ENCODE results near the gene GRIA1.
"Not testable (repeated sequence)": the region's sequence is repeated elsewhere in the genome, so short reads cannot be mapped to it uniquely, and the experiment has no call there.

The GRIA1 gene

DNA sequence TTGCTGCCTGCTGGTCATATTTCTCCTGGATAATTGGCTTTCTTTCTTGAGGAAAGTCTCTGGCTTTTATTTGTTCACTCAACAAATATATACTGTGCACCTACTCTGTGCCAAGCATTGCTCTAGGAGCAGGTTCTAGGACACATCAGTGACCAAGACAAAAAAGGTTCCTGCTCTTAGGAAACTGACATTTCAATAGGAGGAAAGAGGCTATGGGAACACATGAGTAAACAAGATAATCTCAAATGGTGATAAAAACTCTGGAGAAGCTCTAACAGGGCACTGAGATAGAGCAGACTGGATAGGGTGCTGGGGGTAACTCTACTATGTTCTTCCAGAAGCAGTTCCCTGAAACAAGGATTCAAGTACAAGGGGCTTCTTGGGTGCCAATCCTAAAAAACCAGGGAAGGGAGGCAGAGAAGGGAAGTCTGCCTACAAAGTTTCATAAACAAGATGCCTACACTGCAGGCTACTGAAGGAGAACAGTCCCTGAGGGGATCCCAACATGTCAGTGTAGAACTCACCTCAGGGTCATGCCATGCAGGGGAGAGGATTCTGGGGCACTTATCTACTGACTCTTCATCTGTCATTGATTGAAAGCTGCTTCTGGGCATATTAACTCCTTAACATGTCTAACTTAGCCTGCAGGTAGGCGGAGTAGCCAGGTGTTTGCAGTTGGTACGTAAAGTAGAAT is 181.3 kb downstream of the GRIA1 start:
- no peak for DNase-seq

DNA sequence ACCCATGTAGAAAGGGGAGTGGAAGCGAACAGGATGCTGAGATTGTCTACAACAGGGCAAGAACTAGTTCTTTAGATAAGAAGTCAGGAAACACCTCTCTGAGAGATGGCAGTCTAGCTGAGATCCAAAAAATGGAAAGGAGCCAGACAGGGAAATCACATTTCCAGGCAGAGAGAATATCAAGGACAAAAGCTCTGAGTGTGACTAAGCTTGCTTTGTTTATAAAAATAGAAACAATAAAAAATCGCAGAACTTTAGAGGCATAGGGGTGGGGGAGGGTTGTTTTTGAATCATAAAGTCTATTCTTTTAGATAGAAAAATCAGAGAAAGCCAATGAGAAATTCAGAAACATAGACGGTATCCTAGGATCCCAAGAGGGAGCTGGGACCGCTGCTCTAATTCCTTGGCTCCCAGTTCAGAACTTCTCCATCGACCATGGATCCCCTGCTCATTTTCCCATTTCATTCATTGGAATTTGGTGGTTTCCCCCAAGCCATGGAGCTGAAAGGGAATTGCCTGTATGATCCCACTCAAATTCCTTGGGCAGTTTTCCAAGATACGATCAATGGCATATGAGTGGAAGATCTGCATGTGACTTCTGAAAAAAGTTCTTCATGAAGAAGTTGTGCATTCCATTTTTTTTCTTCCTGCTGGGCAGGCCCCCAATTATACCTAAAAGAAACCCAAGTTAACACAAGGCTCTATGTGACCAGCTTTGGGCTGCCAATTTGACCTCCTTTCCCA is 182.0 kb downstream of the GRIA1 start:
- no peak for DNase-seq

DNA sequence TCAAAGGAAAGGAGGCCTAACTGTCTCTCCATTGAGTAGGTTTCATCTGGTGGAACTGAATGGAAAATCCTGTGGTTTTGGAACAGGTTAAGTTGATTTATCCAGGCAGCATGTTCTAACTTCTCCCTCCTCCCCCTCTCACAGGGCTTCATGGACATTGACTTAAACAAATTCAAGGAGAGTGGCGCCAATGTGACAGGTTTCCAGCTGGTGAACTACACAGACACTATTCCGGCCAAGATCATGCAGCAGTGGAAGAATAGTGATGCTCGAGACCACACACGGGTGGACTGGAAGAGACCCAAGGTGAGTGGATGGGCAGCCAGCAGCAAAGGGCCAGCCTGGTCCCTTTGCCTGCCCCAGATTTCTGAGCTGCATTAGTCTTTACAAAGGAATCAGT is 183.9 kb downstream of the GRIA1 start:
- no peak for DNase-seq

DNA sequence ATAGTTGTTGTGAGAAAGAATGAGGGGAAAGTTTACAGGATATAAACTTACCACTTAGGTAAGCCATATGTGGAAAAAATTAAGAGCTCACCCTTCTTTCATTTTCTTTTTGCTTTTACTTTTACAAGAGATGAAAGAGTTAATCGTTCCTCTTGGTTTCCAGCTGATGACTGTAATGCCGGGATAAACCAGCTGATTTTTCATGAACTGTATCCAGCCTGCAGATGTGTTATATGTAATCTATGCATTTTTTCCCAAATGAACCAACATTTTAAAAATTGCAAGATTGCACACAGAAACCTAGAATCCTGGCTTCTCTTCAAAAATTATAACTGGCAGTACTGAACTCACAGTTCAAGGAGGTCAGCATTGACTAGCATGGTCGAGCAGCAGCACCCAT is 185.9 kb downstream of the GRIA1 start:
- no peak for DNase-seq

DNA sequence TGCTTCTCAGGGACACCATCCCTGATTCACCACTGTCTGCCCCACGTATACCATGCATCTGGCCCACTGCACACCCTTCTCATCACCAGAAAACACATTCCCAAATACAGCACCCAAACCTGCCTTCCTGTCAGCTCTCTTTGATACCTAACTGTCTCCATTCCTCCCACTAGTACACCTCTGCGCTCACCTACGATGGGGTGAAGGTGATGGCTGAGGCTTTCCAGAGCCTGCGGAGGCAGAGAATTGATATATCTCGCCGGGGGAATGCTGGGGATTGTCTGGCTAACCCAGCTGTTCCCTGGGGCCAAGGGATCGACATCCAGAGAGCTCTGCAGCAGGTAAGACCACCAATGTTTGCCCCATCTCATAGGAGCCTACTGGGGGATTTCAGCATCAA is 186.4 kb downstream of the GRIA1 start:
- DNase-seq = no peak

DNA sequence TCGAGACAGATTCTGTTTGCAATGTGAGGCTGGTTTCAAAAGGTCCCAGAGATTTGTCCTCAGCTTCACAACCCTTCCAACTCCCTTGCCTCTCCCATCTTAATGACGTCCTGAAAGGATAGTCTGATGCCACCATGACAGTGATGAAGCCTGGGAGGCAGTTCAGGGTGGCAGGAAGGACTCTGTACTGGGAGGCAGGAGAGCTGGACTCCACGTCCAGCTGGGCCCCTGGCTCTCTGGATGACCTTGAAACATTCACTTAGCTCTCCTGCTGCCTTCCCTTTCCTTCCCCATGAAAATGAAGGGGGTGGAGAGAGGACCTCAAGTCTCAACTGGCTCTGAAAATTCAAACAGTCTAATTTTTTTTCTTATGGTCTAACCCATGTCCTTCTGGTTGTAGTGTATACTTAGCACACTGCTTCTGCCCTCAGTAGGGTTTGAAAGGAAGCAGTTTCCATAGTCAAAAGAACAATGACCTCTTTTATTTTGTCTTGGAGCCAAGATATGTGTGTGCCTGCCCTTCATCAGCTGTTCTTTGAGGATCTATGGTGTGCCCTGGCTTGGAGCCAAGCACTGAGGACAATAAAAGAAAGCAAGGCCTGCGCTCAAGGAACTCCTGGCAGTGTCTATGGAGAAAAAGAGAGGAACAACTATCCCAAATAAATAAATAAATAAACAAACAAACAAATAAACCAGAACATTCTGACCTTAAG is 188.3 kb downstream of the GRIA1 start:
- no peak for DNase-seq

DNA sequence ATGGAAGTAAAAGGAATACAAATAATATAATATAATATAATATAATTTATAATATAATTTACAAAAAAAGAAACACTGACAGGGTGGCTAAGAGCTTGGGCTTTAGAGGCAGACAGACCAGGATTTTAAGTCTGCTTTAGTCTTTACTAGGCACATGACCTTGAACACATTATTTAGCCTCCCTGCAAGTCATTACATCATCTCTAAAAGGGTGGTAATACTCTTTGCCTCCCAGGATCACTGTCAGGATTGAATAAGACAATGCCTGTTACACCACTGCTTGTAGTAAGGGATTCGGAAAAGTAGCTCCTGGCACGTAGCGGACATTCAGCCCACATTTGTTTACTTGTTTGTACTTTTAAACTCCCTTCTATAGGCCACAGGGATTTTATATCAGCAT is 199.8 kb downstream of the GRIA1 start:
- no peak for DNase-seq

DNA sequence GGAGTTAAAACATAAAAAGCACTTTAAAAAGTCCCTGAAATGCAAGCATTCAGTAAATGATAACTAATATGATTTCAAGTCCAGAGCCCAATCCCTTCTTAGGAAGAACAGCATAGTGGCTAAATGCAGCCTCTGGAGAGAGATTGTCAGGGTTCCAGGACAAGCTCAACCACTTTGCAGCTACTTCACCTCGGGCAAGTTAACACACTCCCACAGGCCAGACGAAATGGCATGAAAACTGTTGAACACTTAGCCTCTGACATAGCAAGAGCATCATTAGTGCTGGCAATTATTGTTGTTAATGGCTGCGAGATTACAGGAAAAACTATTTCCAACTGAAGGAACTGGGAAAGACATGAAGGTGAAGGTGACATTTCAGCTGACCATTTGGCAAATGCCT is 205.8 kb downstream of the GRIA1 start:
- no peak for DNase-seq

DNA sequence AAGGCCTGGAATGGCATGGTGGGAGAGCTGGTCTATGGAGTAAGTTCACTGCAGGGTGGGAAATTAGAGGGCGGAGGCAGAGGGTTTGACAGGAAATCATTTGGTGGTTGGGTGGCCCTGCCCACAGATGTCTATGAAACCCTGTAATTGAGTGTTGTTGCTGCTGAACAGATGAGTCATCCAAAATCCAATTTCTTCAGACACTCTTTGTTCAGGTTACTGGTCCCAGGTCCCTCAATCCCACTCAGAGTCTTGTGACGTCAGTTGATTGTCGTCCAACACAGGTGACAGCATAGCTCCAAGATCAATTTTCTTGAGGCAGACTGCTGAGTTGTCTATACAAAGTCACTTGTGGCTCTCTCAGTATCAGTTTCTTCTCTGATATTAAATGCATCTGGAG is 208.6 kb downstream of the GRIA1 start:
- no peak for DNase-seq

DNA sequence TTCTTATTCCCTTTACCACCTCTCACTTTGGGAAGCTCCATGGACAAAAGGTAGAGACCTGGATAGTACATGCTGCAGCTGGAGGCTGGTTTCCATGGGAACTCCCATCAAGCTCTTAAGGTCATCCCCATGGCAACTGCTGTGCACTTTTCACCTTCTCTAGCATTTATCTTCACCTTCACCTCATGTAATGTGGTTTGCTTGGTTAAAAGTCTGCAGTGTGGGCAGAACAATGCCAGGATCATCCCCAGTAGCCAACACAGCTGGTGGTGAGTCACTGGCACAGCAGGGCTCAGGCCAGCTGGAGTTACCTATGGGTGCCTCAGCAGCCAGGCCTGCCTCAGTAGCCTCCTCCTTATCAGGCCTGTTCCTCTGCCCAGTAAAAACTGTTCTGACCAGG is 210.5 kb downstream of the GRIA1 start:
- DNase-seq = no peak

DNA sequence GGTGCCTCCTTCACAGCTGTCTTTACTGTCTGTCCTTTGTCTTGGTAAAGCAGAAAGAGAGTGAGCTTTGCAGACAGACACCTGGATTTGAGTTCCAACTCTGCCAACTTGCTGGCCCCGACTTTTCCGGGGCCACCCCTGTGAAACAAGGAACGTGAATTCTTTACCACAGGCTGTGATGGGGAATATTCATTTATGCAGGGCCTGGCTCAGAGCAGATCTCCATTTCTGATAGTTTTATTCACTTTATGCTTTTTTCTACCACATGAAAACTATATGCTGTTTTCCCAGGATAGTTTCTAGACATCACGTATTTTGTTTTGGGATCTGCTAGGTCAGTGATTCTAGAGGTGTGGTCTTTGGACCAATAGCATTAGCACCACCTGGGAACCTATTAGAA is 211.8 kb downstream of the GRIA1 start:
- no peak for DNase-seq

DNA sequence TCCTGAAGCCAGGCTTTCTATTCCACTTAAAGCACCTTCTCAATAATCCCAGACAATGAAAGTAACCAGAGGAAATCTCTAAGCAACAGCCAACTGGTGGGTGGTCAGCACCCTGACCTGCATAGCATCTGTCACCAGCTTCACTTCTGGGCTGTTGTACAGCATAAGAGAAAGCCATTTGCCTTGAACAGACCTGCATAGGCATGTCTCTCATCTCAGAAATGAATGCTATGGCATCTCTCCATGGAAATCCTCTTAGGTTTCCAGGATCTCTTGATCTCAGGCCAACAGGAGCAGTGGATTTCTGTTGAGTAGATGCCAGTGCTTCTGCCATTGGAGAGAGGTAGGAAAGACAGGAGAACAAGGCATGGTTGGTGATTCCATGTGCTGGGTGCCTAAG is 213.6 kb downstream of the GRIA1 start:
- DNase-seq = no peak

DNA sequence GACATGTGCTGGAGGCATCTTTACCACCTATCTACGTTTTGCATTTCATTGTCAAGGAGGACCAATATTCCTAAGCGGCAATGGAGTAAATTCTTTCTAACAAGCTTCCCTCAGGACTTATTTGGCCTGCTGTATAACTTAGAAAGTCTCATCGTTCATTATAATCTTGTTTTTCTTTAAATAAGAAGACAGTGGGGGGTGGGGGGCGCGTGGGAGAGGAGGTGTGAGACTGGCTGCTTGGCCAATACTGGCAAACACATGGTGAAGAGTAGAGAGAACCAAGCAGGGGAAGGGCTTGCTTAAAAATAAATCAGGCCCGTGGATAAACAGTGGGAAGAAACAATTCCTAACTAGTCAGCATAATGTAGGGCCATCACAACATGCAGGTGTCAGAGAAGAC is 217.2 kb downstream of the GRIA1 start:
- DNase-seq = no peak

DNA sequence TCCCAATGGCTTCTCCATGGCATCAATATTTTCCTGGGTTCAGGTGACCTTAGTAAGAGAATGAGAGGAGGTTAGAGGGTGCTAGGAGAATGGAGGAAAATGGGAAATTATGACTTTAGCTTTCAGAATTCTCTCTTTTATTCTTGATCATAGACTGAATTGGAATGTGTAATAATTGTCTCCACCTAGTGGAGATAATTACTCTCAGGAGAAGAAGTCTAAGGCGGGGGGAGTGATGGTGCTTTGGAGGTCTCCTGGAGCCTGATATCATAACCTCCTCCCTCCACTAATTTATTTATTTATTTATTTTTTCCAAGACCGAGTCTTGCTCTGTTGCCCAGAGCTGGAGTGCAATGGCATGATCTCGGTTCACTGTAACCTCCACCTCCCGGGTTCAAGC is 221.3 kb downstream of the GRIA1 start:
- no peak for DNase-seq

DNA sequence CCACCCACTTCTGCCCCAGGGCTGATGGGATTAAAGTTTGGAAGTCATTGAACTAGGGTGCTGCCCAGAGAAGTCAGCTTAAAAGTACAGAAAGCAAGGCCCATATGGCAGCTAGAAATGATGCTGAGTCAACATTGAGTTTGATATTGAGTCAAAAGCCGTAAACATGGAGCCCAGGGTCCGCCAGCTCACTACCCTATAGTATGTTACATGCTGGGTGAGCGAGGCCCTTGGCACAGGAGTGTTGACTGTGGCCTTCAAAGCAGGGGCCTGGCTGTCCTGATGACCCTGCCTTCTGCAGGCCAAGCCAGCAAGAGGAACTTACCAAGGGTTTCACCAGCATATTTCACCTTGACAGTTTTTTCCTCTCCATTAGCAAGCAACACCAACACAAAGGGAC is 222.5 kb downstream of the GRIA1 start:
- DNase-seq = no peak

DNA sequence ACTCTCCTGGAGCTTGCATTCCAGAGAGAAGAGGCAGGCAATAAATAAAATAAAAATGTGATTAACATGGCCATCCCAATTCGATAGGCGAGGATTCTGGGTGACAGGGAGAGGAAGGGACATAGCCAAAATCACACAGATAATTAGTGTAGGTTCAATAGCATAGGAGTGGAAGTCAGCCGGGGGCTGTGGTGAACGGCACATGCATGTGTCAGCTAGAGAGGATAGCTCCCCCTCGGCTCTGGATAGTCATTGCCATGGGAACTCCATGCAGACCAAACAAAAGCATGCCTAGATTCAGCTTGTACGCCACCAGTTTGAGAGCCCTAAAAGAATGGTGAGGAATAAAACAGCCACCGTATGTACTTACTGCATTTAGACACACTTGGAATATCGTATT is 223.5 kb downstream of the GRIA1 start:
- no peak for DNase-seq

DNA sequence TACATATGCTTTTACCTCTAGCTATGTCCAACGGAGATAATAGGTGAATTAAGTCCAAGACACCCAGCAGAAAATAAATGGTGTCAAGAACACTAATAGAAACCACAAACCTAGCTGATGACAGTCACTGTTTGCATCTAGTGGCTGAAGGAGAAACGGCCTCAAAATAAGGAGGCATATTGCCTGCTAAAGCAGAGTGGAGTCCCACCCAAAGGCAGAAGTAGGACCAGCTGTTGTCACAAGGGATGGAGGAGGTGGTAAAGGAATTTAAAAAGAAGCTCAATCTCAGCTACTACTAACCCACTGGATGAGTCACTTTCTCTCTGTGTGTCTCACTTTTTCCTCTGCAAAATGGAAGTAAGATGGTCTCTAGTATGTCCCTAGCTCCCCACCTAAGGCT is 224.3 kb downstream of the GRIA1 start:
- no peak for DNase-seq

DNA sequence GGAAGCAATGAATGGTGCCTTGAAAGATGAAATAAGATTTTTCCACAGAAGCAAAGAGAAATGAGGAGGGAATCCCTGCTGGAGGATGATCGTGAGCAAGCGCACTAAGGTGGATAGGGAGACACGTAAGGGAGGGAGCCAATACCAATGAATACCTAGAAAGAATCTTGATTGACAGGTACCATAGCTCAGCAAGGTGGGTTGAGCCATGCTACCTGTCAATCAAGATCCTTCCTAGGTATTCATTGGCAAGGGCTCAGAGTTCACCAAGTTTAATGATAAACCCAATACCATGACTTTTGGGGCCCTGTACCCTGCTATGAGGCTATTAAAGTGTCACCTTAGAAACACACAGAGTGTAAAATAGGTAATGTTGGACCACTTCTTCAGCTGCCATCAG is 226.8 kb downstream of the GRIA1 start:
- no peak for DNase-seq

DNA sequence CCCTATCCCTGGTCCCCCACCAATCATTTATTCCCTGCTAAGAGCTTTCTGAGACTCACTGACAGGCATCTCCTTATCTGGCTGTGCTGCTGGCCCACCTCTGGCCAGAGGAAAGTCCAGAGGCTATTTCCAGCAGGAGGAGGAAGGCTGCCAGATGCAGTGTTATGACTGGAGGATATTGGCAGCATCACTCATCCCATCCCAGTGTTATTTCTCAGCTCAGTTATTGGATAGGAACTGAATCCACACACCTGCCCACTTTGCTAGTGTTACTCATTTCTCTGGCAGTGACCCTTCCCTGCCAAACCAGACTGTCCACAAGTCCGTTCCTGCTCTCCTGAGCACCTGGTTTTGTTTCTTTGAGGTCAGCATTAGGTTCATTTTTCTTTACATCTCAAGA is 228.2 kb downstream of the GRIA1 start:
- no peak for DNase-seq

DNA sequence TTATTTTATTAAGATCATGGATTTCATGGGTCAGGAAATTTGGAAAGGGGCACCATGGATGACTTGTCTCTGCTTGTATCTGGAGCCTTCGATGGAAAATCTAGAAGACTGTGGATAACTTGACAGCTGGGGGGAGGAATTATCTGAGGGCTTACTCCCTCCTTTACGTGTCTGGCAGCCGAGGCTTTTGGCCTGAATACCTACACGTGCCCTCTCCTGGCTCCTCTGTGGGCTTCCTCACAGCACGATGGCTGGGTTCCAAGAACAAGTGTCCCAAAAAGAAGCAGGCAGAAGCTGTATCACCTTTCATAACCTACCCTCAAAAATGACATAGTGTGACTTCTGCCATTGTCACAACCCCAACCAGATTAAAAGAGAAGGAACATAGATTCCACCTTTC is 228.9 kb downstream of the GRIA1 start:
- no peak for DNase-seq

DNA sequence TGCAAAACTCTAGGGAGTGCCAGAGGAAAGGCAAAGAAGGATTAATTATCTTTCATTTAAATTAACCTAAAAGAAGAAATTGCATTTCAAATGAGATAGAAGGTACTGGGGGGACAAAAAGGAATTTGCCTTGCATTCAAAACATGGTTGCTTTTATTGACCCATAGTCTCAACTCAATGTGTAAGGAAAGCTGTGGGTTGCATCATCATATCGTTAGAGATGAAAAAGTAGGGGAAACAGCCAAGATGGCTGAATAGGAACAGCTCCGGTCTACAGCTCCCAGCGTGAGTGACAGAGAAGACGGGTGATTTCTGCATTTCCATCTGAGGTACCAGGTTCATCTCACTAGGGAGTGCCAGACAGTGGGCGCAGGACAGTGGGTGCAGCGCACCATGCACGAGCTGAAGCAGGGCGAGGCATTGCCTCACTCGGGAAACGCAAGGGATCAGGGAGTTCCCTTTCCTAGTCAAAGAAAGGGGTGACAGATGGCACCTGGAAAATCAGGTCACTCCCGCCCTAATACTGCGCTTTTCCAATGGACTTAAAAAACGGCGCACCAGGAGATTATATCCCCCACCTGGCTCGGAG is 232.6 kb downstream of the GRIA1 start:
- DNase-seq = not testable (repeated sequence)

DNA sequence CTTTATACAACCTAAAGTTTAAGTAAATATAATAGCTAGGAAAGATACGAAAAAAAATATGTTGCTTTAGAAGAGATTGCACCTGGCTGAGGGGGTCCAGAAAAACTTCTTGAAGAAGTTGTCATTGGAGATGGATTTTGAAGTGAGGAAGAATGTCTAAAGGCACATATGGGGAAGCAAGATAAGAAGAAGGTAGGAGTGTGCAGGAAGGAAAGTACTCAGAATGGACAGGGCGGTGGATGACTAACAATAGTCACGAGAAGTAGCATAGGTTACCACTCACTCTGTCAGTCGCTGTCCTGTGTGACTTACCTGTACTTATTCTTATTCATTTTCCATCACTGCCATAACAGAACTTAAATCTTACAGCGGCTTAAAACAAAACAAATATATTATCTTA is 251.6 kb downstream of the GRIA1 start:
- no peak for DNase-seq

DNA sequence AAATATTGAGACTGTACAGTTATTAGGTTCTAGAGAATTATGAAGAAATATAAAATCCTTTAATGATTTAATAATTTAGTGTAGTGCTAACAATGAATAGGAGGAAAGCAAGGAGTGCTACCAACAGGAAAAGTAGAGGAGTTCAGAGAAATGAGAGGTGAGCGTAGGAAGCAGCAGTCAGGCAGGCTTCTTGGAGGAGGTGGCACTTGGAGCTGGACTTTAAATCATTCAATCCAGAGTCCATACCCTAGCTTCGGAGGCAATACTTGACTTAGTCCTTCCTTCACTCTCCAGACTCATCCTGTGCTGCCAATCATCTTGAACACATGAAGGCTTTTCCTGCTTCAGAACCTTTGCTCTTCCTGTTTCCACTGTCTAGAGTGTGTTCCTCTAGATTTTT is 254.3 kb downstream of the GRIA1 start:
- no peak for DNase-seq
